Epithelial cell of proximal tubule (primary cell): ENCODE results near the gene DST. TPM values are rescaled to one million over a fixed set of nuclear protein-coding genes. Genes with fewer than 3 reads are reported as not detected.
A peak's percentile ranks its signal among the peaks of the same experiment; 100 is the strongest.

Experiments
- DNase-seq: peaks from one replicate; pipeline ENCODE4 v3.0.0-alpha.2; 2011; ENCODE audit warnings: low read depth
- H3K4me3 ChIP-seq: 2 replicates; pipeline ENCODE4 v1.5.1; 2011; ENCODE audit warnings: low read depth, mild to moderate bottlenecking, low read length
- total RNA-seq: library from RNA; depleted of rRNA; stranded (reverse); fragments of >200 nt; gene quantifications from 2 replicates; pipeline ENCODE4 v1.2.3, GENCODE V29; 2015
- TF ChIP-seq, protein P1 (sequence below): conservative IDR thresholded peaks from 2 replicates; pipeline ENCODE4 v1.5.1; 2012; ENCODE audit warnings: low read depth, mild to moderate bottlenecking, low read length

Gene DST
- total RNA-seq, 1 donor from 2014 or later, result 97.7 TPM

DNA sequence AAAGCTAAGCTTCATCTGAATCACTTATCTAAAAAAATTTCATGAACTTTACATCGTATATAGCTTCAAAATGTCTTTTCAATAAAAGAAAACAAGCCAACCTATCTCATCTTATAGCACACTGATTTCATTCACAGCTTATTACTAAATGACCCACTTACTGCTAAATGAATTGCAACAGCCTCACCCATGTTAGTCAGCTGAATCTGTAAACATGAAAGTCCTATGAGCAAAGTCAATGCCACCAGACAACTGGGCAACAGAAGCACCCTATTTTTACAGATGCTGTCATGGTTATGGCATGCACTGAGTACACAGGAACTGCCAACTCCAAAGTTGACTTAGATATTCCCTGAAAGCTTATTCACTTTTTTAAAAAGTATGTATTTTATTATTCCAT is 41.2 kb upstream of the DST start:
- TF ChIP-seq, protein P1, sequence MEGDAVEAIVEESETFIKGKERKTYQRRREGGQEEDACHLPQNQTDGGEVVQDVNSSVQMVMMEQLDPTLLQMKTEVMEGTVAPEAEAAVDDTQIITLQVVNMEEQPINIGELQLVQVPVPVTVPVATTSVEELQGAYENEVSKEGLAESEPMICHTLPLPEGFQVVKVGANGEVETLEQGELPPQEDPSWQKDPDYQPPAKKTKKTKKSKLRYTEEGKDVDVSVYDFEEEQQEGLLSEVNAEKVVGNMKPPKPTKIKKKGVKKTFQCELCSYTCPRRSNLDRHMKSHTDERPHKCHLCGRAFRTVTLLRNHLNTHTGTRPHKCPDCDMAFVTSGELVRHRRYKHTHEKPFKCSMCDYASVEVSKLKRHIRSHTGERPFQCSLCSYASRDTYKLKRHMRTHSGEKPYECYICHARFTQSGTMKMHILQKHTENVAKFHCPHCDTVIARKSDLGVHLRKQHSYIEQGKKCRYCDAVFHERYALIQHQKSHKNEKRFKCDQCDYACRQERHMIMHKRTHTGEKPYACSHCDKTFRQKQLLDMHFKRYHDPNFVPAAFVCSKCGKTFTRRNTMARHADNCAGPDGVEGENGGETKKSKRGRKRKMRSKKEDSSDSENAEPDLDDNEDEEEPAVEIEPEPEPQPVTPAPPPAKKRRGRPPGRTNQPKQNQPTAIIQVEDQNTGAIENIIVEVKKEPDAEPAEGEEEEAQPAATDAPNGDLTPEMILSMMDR, result no peak
- DNase-seq, result peak; percentile 94
- no peak overlapping the region for H3K4me3 ChIP-seq

DNA sequence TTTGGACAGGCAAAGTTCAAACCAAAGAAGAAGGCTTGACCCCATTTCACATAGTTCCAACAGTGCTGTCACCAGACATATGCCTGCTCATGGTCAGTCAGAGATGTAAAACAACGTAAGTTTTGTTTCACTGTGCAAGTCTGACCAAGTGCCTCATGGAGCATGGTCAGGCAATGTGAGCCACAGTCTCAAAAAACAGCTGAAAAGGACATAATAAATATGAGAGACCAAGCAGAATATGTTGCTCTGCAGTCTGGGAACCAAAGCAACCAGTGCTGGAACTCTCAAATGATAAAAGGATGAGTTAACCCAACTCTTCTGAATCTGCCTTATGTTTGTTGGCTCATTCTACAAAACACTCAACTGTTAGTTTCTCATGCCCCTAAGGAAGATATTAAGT is 39.9 kb upstream of the DST start:
- no peak for DNase-seq
- TF ChIP-seq, protein P1, result no peak
- no peak overlapping the region for H3K4me3 ChIP-seq

DNA sequence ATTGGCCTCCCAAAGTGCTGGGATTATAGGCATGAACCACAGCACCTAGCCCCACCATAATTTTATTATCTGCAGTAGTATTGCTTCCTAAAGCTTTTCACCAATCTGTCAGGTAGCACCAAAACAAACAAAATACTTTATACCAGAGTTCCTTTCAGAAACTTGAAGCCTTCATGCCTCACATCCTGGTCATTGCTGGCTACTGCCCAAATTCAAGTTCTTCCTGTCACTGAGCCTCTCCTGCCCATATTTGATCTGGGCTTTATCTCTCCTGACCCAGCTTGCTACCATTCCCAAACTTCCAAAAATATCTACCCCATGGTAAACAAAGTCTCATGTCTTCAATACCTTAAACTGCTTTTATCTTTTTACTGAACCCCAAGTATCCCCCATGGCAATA is 34.9 kb upstream of the DST start:
- no peak overlapping the region for H3K4me3 ChIP-seq
- TF ChIP-seq, protein P1, result no peak
- no peak for DNase-seq

DNA sequence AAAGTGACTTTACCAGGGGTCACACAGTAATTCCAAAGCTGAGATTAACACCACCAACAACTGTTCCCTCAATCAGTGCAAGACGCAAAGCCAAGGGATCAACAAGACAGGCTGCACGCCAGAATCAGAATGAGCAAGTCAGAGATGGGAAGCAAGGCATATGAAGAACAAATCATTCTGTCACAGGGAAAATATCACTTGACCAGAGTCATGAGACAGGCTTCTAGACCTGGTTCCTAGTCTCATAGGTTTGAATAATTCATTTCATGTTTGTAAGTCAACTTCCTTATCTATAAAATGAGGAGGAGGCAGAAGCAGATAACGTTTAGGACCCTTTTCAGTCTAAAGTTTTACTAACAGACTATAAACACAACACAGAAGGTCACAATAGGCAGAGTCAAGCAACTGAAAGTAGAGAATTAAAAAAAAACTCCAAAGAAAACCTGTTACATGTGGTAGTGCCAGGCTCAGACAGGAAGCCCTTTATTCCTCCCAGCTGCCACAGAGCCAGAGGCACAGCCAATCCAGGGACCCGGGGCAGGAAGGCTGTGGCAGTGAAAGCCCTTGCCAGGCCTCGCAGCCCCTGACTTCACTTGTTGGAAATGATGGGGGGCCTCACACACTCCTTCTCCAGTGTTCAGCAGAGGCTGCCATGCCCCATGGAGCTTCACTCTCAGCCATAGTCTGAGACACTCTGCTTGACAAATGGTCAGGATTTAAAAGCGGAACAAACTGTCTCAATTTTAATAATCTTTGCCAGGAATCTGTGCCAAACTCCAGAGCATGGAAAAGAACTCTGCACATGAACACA is 29.2 kb upstream of the DST start:
- TF ChIP-seq, protein P1, result no peak
- DNase-seq, result no peak
- H3K4me3 ChIP-seq, result no peak overlapping the region

DNA sequence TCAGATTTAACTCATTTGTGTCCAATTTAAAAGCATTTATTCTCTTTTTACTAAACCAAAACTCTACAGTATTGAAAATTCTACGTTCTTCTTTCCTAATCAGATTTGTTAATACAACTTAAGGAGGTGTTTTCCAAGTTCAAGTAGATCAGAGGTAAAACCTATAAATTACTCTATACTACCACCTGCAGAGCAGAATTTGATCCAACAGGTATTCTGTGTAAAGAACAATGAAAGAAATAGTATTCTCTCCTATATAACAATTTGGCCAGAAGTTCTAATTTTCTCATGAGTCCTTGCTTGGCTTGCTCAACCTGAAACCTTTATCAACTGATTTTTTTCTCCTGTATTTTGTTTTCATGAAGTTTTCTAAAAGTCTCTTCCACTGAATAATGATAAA is 28.5 kb upstream of the DST start:
- DNase-seq, result no peak
- TF ChIP-seq, protein P1, result no peak
- H3K4me3 ChIP-seq, result no peak overlapping the region

DNA sequence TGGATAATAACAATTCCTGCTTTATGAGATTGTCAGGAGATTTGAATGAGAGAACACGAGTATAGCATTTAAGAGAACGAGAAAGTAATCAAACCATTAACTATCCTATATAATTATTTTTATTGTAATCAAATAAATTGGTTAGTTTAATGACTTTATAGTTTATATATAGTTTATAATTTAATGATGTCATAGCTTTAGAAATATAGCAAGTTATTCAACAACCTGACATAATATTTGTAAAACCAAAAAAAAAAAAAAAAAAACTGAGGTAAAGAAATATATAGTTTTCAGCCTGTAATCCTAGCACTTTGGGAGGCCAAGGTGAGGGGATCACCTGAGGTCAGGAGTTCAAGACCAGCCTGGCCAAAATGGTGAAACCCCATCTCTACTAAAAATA is 26.4 kb upstream of the DST start:
- DNase-seq, result no peak
- no peak overlapping the region for H3K4me3 ChIP-seq
- TF ChIP-seq, protein P1, result no peak

DNA sequence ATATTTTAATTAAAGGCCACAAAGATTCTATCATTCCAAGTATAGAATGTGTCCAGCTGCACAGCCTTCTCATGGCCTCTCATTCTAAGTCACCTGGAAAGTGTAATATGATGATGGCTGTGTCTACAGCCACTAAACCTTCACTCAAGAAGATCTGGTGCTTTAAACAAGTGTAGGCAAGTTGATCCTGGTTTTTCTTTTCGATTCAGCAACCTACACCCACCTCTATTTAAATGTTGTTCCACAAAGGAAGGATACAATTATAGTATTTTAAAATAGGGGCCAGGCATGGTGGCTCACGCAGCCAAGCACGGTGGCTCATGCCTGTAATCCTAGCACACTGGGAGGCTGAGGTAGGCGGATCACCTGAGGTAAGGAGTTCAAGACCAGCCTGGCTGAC is 25.5 kb upstream of the DST start:
- H3K4me3 ChIP-seq, result no peak overlapping the region
- no peak for DNase-seq
- TF ChIP-seq, protein P1, result no peak
